Kidney epithelial cell (primary cell): ENCODE data around the gene SBK3. TPM values are rescaled to one million over a fixed set of nuclear protein-coding genes. Genes with fewer than 3 reads are reported as not detected.

Source experiments
- DNase-seq: peaks from one replicate; pipeline ENCODE4 v3.0.0-alpha.2; 2010; ENCODE audit warnings: low read depth
- H3K27me3 ChIP-seq: 2 replicates; pipeline ENCODE4 v1.6.0; 2011; ENCODE audit warnings: low read length; ENCODE audit not compliant: control insufficient read depth, insufficient read depth
- H3K36me3 ChIP-seq: 2 replicates; pipeline ENCODE4 v1.5.1; 2011; ENCODE audit warnings: low read length; ENCODE audit not compliant: control insufficient read depth, insufficient read depth
- H3K4me3 ChIP-seq: 2 replicates; pipeline ENCODE4 v1.5.1; 2011; ENCODE audit warnings: low read depth, mild to moderate bottlenecking, control low read depth, low read length
- total RNA-seq: library from RNA; depleted of rRNA; stranded (reverse); fragments of >200 nt; gene quantifications from 2 replicates; pipeline ENCODE4 v1.2.3, GENCODE V29; 2015
- TF ChIP-seq, protein P1 (sequence below): IDR thresholded peaks from 2 replicates; pipeline ENCODE4 v1.5.1; 2011; ENCODE audit warnings: mild to moderate bottlenecking, moderate library complexity, low read length, control low read depth, inconsistent platforms; ENCODE audit not compliant: insufficient read depth, poor library complexity, severe bottlenecking

Gene SBK3
- total RNA-seq, 1 donor from 2014 or later = 0.33 TPM

DNA sequence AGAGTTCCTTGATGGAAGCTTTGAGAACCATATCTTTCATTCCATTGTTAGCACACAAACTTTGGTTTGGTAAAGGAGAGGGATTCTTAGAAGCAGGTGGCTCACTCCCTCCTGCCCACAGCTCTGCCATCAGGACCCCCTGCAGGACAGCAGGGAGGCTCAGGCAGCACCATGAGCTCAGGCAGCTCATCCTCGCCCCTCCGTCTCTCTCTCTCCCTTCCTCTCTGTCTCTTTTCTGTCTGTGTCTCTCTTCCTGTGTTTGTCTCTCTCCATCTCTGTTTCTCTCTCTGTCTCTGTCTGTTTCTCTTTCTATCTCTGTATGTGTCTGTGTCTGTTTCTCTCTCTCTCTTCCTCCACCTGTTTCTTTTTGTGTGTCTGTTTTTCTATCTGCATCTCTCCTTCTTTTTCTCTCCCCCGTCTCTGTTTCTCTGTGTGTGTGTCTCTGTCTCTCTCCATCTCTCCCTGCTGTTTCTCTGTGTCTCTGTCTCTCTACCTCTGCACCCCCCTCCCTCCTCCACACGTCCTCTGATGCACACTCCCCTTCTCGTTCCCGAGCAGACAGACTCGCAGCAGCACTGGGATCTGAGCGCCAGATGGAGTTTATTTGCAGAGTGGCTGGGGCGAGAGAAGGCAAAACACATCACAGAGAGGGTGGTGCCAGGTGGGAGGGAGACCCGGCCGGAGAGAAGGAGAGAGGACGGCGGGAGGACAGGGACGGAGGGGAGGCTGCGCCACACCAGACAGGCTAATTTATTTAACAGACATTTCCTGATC, 17.1 kb downstream of the SBK3 start:
- TF ChIP-seq, protein P1, sequence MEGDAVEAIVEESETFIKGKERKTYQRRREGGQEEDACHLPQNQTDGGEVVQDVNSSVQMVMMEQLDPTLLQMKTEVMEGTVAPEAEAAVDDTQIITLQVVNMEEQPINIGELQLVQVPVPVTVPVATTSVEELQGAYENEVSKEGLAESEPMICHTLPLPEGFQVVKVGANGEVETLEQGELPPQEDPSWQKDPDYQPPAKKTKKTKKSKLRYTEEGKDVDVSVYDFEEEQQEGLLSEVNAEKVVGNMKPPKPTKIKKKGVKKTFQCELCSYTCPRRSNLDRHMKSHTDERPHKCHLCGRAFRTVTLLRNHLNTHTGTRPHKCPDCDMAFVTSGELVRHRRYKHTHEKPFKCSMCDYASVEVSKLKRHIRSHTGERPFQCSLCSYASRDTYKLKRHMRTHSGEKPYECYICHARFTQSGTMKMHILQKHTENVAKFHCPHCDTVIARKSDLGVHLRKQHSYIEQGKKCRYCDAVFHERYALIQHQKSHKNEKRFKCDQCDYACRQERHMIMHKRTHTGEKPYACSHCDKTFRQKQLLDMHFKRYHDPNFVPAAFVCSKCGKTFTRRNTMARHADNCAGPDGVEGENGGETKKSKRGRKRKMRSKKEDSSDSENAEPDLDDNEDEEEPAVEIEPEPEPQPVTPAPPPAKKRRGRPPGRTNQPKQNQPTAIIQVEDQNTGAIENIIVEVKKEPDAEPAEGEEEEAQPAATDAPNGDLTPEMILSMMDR = no peak

DNA sequence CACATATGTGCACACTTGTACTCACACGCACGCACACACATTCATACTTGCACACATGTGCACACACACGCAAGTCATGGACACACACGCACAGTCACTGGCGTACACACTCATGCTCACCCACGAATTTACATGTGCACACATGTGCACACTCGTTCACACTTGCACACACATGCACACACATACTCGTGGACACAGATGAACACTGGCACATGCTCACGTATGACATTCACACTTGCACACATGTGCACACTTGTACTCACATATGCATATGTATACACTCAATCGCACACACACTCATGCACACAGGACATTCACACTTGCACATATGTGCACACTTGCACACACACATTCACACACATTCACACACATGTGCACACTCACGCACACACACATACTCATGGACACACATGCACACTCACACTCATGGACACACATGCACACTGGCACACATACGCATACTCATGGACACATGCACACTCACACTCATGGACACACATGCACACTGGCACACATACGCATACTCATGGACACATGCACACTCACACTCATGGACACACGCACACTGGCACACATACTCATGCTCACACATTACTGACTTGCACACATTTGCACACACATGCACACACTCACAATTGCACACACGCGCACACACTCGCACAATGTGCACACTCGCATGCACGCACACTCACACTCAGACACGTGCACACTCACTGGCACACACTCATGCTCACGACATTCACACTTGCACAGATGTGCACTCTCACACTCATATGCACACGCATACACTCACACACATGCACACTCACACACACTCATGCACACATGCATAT, 17.9 kb downstream of the SBK3 start:
- TF ChIP-seq, protein P1 = no peak
- Histone ChIP-seq H3K4me3 (no peak overlapping the region), H3K27me3 (peaks cover 4% of the 10 kb centered on the region), H3K36me3 (no peaks in the 10 kb centered on the region)
- DNase-seq = no peak

More for the DNA sequence above, 17.1 kb downstream of the SBK3 start:
- Histone ChIP-seq H3K27me3 (peaks cover 4% of the 10 kb centered on the region), H3K4me3 (no peak overlapping the region), H3K36me3 (no peaks in the 10 kb centered on the region)
- DNase-seq = no peak

DNA sequence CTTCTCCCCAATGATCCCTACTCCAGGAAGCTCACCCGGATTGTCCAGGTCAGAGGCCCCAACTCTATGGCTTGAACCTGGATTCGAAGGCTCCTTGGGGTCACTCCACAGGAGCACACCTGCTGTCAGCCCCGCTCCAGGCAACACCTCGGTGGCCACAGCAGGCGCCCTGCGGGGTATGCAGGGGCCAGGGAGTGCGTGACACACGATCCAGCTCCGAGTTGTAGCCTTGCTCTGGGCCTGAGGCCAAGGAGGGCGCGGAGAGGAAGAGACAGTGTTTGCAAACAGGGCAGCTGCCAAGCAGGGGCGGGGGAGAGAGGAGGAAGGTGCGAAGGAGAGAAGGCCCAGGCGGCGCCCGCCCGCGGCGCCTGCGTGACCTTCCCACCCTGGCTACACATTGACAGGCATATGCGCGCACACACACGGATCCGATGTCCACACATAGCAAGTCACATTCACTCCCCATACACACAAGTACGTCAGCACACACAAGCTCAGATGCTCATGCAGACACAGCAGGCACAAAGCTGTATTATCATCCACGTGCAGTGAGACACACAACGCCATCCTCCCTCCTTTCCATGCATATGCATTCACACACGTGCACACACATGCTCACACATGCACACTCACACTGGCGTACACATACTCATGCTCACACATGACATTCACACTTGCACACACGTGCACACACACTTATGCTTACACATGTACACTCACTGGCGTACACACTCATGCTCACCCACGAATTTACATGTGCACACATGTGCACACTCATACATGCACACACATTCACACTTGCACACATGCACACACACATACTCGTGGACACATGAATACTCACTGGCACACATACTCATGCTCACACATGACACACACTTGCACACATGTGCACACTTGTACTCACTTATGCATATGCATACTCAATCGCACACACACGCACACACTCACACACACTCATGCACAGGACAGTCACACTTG, 18.8 kb downstream of the SBK3 start:
- TF ChIP-seq, protein P1 = no peak
- no peak overlapping the region for H3K4me3 ChIP-seq
- peaks cover 4% of the 10 kb centered on the region for H3K27me3 ChIP-seq
- no peaks in the 10 kb centered on the region for H3K36me3 ChIP-seq
- DNase-seq = no peak

DNA sequence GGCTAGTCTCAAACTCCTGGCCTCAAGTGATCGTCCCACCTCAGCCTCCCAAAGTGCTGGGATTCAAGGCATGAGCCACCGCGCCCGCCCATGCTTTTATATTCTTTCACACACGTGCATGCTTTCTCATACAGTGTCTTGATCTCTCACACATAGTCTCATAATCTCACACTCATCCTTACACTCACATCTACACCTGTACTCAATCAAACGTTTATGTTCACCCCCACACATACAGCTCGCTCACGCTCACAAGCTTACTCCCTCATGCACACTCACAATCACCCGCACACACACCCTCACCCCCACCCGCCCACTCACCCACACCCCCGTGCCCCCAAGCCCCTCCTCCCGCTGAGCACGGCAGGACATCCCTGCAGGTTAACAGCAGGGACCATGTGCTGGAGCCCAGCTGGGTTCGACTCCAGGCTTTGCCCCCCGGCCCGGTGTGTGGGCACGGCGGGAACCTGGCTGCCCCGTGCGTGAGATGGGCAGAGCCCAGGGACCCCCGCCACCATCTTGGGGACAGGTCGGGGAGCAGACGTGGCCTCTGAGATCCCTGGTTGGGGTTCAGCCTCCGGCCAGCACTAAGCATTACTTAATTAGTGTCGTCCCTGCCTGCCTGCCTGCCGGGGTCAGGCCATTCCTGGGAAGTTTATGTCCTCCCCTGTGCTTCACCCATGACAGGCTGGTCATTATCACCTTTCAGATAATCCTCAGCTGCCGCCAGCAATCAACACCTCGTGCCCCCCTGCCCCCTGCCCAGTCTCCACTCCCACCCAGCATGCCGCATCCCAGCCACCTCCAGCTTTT, 19.8 kb downstream of the SBK3 start:
- TF ChIP-seq, protein P1 = no peak
- no peak for DNase-seq
- Histone ChIP-seq H3K27me3 (peaks cover 4% of the 10 kb centered on the region), H3K4me3 (no peak overlapping the region), H3K36me3 (no peaks in the 10 kb centered on the region)
